GM18520 (cell line): Measurements from ENCODE around the gene ZNF614.
A peak's percentile ranks its signal among the peaks of the same experiment; 100 is the strongest.
"Not testable (repeated sequence)": the region's sequence is repeated elsewhere in the genome, so short reads cannot be mapped to it uniquely, and the experiment has no call there.

Experiments
- ATAC-seq: cut with Tn5 transposase; IDR thresholded peaks from one replicate; pipeline ENCODE4 v1.9.1; 2021; ENCODE audit not compliant: unreplicated experiment

Gene ZNF614

GRCh38 chr19:52028027-52028779 is at the start of gene ZNF614:
ZNF614 (minus strand) TSS chr19:52028379; CDS start chr19:52025745, 2,634 bp downstream.
- ATAC-seq = peak; percentile 84

- ATAC-seq = no peak
Measured at GRCh38 chr19:52070496-52070895, 42.3 kb upstream of the ZNF614 start.

- no peak for ATAC-seq
Measured at GRCh38 chr19:52069653-52070052, 41.5 kb upstream of the ZNF614 start.

- ATAC-seq = no peak
Measured at GRCh38 chr19:52066258-52066863, 38.2 kb upstream of the ZNF614 start.

GRCh38 chr19:52065399-52065798 is 37.2 kb upstream of the ZNF614 start:
- no peak for ATAC-seq

- not testable (repeated sequence) for ATAC-seq
Measured at GRCh38 chr19:52056480-52056879, 28.3 kb upstream of the ZNF614 start.

- not testable (repeated sequence) for ATAC-seq
Measured at GRCh38 chr19:52051736-52052135, 23.6 kb upstream of the ZNF614 start.

GRCh38 chr19:52048555-52049501 is 20.6 kb upstream of the ZNF614 start, which contains the start of gene ZNF432:
ZNF432 (minus strand) TSS chr19:52048838; CDS start chr19:52046868, 1,970 bp downstream.
- peak; percentile 83 for ATAC-seq

- ATAC-seq = no peak
Measured at GRCh38 chr19:52039169-52039568, 11.0 kb upstream of the ZNF614 start.

GRCh38 chr19:52034051-52034728 is 6.0 kb upstream of the ZNF614 start:
- ATAC-seq = no peak

- no peak for ATAC-seq
Measured at GRCh38 chr19:52028780-52029123, 573 bp upstream of the ZNF614 start.

- not testable (repeated sequence) for ATAC-seq
Measured at GRCh38 chr19:52026255-52026990, 1.8 kb downstream of the ZNF614 start.

GRCh38 chr19:52024478-52024877 is 3.7 kb downstream of the ZNF614 start:
- not testable (repeated sequence) for ATAC-seq

GRCh38 chr19:52022193-52022592 is 6.0 kb downstream of the ZNF614 start:
- no peak for ATAC-seq

GRCh38 chr19:52020506-52020905 is 7.7 kb downstream of the ZNF614 start:
- no peak for ATAC-seq

GRCh38 chr19:52010674-52011073 is 17.5 kb downstream of the ZNF614 start:
- no peak for ATAC-seq

- peak; percentile 88 for ATAC-seq
Measured at GRCh38 chr19:52007806-52008557, 20.2 kb downstream of the ZNF614 start, which contains the start of gene ZNF615. ZNF615 (minus strand) TSS chr19:52008211; CDS start chr19:52003711, 4,500 bp downstream.

GRCh38 chr19:52007451-52007805 is 20.8 kb downstream of the ZNF614 start:
- ATAC-seq = no peak

GRCh38 chr19:51994048-51994644 is 34.0 kb downstream of the ZNF614 start:
- ATAC-seq = no peak
